HepG2 (cell line): Measurements from ENCODE around the gene RGN. TPM values are rescaled to one million over a fixed set of nuclear protein-coding genes. Genes with fewer than 3 reads are reported as not detected.
A peak's percentile ranks its signal among the peaks of the same experiment; 100 is the strongest.

Source experiments
- BRCA1 ChIP-seq: sonication (generic); formaldehyde crosslinking; IDR thresholded peaks from 2 replicates; pipeline ENCODE4 v1.4.0; 2020; ENCODE audit warnings: missing genetic modification reagents
- CREM ChIP-seq, 2 experiments: sonication (generic) in 1 of 2; formaldehyde crosslinking in 1 of 2; IDR thresholded peaks; 2 replicates each; pipeline versions ENCODE4 v1.4.0 to v1.6.1; 2016 to 2020; ENCODE audit warnings: antibody characterized with exemption in 1 of 2, mild to moderate bottlenecking in 1 of 2, missing genetic modification reagents in 1 of 2
- MAFF ChIP-seq: IDR thresholded peaks from 2 replicates; pipeline ENCODE4 v1.6.1; 2011; ENCODE audit warnings: low read depth, low read length, improper control_type of control experiment
- MBD4 ChIP-seq: IDR thresholded peaks from 2 replicates; pipeline ENCODE4 v1.6.1; 2012; ENCODE audit warnings: low read length, inconsistent platforms, borderline replicate concordance
- RBFOX2 ChIP-seq: fragments of 200-400 bp; formaldehyde crosslinking; IDR thresholded peaks from 2 replicates; pipeline ENCODE4 v1.6.1; 2017; ENCODE audit warnings: low read depth, mild to moderate bottlenecking, low read length
- RXRA ChIP-seq: sonication (generic); formaldehyde crosslinking; IDR thresholded peaks from 2 replicates; pipeline ENCODE4 v1.5.1; 2020; ENCODE audit warnings: missing genetic modification reagents
- SKIL ChIP-seq: sonication (generic); formaldehyde crosslinking; IDR thresholded peaks from 2 replicates; pipeline ENCODE4 v1.8.0; 2022; ENCODE audit warnings: missing genetic modification reagents, mild to moderate bottlenecking, moderate library complexity, borderline replicate concordance
- TFDP2 ChIP-seq: sonication (generic); formaldehyde crosslinking; IDR thresholded peaks from 2 replicates; pipeline ENCODE4 v1.4.0; 2020; ENCODE audit warnings: missing genetic modification reagents
- ZNF451 ChIP-seq: sonication (generic); formaldehyde crosslinking; IDR thresholded peaks from 2 replicates; pipeline ENCODE4 v1.5.0; 2020; ENCODE audit warnings: mild to moderate bottlenecking, missing genetic modification reagents
- ZNF574 ChIP-seq: sonication (generic); formaldehyde crosslinking; IDR thresholded peaks from 2 replicates; pipeline ENCODE4 v1.4.0; 2020; ENCODE audit warnings: missing genetic modification reagents
- ZNF598 ChIP-seq: sonication (generic); formaldehyde crosslinking; IDR thresholded peaks from 2 replicates; pipeline ENCODE4 v1.5.1; 2020; ENCODE audit warnings: mild to moderate bottlenecking, missing genetic modification reagents, borderline replicate concordance
- ZNF670 ChIP-seq: sonication (generic); formaldehyde crosslinking; IDR thresholded peaks from 2 replicates; pipeline ENCODE4 v1.8.0; 2022; ENCODE audit warnings: mild to moderate bottlenecking, missing genetic modification reagents, borderline replicate concordance
- polyA plus RNA-seq, 8 experiments: library from polyadenylated mRNA; depleted of rRNA in 3 of 8; stranded (reverse) in 7 of 8; unstranded in 1 of 8; fragments of >200 nt; fragmentation: Illumina TruSeq in 4 of 8; extraction: Trizol in 4 of 8; gene quantifications; 2 replicates each; pipeline versions ENCODE4 v1.2.1 to v1.2.3, GENCODE V29; 2011 to 2016; ENCODE audit warnings: low read depth in 4 of 8, missing spikeins in 1 of 8, mixed read lengths in 1 of 8; ENCODE audit not compliant: insufficient read depth in 1 of 8
- total RNA-seq, 5 experiments: library from RNA; depleted of rRNA; stranded (reverse); fragments of >200 nt; fragmentation: Illumina TruSeq; extraction: Trizol; gene quantifications; 2 replicates each; pipeline ENCODE4 v1.2.3, GENCODE V29; 2016; ENCODE audit warnings: low read depth in 1 of 5
- TF ChIP-seq, protein P1 (sequence below): IDR thresholded peaks from 2 replicates; pipeline ENCODE4 v1.6.1; 2012; ENCODE audit warnings: low read depth, low read length, improper control_type of control experiment
- TF ChIP-seq, protein P2 (sequence below): sonication (generic); formaldehyde crosslinking; IDR thresholded peaks from 2 replicates; pipeline ENCODE4 v1.4.0; 2020; ENCODE audit warnings: missing genetic modification reagents, low read depth, mild to moderate bottlenecking, borderline replicate concordance

Gene RGN
- total and polyA plus RNA-seq, 2 of the 13 experiments (the other 11 are each of a cell fraction or from before 2014, with no cell fraction given): 19.6 to 74.4 TPM

DNA sequence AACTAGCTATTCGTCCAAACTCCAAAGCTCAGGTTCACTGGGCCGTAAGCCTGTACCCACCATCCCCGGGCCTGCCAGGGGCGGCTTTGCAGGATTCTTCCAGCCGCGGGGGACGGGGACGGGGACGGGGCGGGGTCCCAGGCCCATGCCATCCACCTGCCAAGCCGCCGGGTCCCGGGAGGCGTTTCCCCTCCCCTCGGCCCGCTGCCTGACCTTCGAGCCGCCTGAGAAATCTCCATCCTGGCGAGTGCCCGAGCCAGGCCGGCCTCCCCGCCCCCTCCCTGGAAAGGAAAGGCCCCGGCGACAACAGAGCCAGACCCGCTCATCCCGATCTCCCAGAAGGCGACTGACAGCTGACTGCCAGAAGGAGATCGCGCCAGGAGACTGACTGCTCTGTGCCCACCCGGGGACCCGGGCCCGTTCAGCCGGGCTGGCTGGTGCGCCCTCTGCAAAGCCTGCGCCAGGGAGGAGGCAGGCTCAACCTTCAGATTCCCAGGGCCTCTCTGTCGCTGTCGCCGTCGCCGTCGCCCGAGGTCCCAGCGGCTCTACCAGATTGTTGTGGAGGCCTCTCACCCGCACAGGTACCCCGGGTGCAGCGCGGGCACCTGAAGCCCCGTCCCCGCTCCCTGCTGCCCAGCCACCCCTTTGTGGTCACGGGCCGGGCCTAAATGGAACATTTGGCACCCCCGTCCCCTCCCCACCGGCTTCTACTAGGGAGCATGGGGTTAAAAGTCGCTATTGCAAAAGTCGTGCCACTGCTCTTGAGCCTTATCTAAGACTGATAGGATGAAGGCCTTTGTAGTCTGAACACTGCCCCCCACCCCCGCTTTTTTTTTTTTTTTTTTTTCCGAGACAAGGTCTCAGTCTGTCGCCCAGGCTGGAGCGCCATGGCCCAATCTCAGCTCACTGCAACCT lies at the start of gene RGN (continued):
- peak; percentile 85 for TF ChIP-seq RBFOX2
- TF ChIP-seq, protein P1, sequence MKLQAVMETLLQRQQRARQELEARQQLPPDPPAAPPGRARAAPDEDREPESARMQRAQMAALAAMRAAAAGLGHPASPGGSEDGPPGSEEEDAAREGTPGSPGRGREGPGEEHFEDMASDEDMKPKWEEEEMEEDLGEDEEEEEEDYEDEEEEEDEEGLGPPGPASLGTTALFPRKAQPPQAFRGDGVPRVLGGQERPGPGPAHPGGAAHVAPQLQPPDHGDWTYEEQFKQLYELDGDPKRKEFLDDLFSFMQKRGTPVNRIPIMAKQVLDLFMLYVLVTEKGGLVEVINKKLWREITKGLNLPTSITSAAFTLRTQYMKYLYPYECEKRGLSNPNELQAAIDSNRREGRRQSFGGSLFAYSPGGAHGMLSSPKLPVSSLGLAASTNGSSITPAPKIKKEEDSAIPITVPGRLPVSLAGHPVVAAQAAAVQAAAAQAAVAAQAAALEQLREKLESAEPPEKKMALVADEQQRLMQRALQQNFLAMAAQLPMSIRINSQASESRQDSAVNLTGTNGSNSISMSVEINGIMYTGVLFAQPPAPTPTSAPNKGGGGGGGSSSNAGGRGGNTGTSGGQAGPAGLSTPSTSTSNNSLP: no peak
- TF ChIP-seq CREM (IDR thresholded peaks at IDR 0.05): peak; percentile 58
- no peak for TF ChIP-seq CREM (CRISPR knock-in tag; IDR thresholded peaks at IDR 0.05)
- TF ChIP-seq ZNF670: no peak
- TF ChIP-seq BRCA1 (CRISPR knock-in tag): no peak
- peak; percentile 44; the same call in 1 of the 2 replicates for TF ChIP-seq SKIL
- TF ChIP-seq MBD4: no peak
- no peak for TF ChIP-seq ZNF451 (CRISPR knock-in tag)
- TF ChIP-seq RXRA (CRISPR knock-in tag): no peak
- 0 out of 2 replicates have a peak, but pooled peaks have one; percentile 28 for TF ChIP-seq ZNF574 (CRISPR knock-in tag)
- no peak for TF ChIP-seq MAFF
- TF ChIP-seq, protein P2, sequence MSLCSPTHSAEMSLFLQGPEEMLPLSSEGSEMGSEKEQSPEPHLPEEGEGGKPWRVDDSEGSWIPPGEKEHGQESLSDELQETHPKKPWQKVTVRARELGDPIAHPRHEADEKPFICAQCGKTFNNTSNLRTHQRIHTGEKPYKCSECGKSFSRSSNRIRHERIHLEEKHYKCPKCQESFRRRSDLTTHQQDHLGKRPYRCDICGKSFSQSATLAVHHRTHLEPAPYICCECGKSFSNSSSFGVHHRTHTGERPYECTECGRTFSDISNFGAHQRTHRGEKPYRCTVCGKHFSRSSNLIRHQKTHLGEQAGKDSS (CRISPR knock-in tag): no peak
- TF ChIP-seq TFDP2 (CRISPR knock-in tag): no peak
- no peak for TF ChIP-seq ZNF598
